HG03066 (cell line): ENCODE data around the gene MAP2.

ENCODE experiments used
- ATAC-seq: cut with Tn5 transposase; IDR thresholded peaks from one replicate; pipeline ENCODE4 v1.9.1; 2021; ENCODE audit warnings: low read depth; ENCODE audit not compliant: unreplicated experiment

MAP2 gene

DNA sequence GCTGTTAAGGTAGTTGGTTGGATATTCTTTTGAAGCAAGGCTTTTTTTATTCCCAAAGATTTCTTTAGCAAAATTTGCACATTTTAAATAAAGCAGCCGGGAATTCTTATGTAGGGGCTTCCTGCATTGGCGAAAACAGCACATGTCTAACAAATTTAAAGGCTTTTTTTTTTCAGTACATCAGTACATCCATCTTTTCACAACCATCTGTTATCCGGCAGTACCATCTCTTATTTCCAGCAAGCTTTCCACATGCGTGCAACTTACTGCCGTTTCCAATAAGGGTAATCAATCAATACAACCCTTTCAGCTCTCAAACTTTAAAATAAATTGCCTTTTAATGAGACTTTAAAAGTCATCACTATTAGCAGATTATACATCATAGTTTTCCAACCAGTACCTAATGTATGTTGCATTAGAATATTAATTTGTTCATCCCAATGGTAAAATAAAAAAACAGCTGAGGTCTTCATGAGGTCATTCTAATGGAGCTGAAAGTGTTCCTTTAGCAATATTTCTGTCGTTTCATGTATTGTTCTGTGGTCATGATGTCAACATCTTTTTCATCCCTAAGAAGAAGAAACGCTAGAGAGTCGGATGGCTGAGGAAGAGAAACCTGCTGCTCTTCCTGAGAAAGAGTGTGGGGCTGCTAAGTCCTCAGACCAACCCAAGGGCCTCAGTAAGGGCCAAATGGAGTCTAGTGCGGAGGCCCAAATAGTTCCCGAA is 266.3 kb downstream of the MAP2 start:
- no peak for ATAC-seq

DNA sequence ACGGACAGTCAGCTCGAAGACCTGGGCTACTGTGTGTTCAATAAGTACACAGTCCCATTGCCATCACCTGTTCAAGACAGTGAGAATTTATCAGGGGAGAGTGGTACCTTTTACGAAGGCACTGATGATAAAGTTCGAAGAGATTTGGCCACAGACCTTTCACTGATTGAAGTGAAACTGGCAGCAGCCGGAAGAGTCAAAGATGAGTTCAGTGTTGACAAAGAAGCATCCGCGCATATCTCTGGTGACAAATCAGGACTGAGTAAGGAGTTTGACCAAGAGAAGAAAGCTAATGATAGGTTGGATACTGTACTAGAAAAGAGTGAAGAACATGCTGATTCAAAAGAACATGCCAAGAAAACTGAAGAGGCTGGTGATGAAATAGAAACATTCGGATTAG is 270.9 kb downstream of the MAP2 start:
- ATAC-seq = no peak

DNA sequence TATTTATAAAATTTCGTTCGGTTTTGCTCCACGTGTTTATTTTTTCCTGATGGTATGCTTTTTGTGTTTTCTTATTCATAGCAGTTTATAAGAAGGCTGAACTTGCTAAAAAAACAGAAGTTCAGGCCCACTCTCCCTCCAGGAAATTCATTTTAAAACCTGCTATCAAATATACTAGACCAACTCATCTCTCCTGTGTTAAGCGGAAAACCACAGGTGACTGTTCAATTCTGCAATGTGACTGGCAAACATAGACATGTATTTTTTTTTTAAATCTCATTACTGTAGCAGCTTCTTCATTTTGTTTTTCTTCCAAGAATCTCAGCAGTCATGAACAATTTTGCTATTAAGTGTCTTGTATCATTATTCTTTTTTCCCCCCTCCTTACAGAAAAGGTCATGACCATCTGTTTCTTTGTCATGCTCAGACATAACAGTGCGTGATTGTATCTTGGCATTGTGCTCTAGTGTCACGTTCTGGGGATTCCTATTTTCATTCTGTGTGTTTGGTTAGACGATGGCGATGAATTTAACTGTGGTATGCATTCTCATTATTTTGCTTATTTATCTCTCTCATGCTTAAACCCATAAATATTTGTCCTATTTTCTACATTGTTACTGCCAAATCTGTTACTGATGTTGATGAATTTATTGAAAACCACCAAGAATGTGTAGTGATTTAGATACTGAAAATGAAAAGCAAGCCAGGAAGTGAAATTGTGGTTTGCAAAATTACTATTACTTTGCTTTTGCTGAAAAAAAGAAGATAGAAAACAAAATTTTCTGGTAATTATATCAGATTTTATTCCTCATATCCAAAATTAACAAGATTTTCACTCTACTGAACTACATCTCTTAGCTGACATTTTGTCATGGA is 273.2 kb downstream of the MAP2 start:
- ATAC-seq = peak; percentile 75

DNA sequence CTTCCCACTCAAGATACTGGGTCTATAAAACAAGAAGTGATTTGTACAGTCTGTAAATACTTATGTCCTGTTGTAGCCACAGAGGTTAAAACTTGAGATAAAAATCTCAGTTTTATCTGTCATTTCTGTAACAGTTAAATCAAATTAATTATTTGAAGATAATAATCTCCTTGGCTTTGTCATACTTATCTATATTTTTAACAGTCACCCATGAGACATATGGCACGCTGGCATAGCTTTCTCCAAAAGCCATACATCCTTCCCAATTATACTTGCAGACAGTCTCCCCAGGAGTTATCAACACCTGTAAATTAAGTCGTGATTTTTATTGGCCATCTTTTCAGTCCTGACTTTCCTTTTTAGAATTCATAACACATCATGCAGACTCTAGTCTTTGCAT is 278.9 kb downstream of the MAP2 start:
- ATAC-seq = no peak

DNA sequence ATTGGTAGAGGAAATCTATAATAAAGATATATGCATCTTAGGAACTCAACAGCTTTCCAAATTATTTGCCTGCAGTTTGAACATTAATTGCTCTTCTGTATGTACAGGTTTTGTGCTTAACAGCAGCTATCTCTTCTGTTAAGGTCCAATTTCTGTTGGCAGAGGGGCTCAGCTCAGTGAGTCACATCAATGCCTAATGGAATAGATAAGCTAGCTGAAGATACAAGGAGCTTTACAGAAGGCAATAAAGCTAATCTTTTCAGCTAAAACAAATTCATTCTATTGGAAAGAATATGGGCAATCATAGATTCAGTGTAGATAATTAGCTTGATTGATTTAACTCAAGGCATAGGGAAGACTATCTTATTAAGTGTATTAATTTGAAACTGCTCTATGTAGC is 289.4 kb downstream of the MAP2 start:
- no peak for ATAC-seq

DNA sequence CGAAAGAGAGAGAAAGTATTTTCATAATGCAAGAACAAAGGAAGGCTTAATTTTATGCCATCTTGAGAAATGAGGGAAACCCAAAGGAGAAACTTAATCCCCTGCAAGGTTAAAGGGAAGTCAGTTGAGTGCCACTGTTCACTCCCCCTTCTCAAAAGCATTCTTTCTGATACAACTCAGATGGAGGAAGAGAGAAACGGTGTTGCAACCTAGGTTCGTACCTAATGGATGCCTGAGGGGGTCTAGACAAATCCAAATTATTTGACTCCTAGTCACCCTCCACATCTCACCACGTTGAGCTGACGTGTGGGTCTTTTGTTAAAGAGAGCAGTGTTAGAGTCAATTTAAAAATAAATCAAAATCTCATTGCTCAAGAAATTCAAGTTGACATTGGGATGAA is 295.2 kb downstream of the MAP2 start:
- ATAC-seq = no peak

DNA sequence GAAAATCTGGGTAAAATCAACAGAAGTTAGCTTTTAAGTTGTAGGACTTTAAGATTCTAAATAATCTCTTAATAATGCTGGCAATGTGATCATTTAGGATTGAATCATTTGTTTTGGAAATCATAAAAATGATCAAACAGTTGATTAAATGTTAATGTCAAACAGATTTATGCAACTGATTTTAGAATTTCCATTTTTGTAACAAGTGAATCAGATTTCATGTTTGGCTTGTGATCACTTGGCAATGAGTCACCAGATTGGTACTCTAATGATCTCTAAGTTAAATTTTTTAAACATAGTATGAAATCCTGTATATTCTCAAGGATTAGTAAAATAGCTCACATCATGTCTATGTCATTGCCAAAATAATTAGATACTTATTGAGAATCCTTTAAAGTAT is 297.6 kb downstream of the MAP2 start:
- ATAC-seq = no peak

DNA sequence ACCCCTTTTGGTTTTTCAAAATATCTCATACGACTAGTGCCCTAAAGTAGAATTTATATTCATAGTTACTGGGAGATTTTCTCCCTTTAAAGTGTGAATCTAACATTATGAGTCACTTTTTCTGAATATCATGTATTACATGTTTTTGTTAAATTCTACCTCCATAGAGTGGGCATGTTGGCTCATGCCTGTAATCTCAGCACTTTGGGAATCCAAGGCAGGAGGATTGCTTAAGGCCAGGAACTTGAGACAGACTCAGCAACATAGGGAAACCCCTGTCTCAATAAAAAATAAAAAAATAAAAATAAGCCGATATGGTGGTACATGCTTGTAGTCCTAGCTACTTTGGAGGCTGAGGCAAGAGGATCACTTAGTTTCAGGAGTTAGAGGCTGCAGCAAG is 302.5 kb downstream of the MAP2 start:
- ATAC-seq = no peak

DNA sequence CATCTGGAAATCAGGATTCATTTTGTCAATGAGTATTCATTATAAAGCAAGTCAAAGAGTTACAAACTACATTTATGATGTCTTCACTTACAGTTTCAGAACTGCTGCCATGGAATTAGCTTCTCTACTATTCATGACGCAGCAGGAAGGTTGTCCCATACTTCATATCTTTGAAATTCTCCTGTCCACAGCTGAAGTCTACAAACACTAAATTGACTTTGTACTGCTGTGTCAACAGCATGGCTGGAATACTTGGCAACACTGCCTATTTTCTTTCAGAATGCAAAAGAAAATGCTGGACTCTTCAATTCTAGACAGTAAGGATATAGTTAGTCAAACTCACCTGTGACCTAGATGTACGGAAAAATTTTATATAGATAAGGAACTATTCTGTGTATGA is 303.2 kb downstream of the MAP2 start:
- no peak for ATAC-seq

DNA sequence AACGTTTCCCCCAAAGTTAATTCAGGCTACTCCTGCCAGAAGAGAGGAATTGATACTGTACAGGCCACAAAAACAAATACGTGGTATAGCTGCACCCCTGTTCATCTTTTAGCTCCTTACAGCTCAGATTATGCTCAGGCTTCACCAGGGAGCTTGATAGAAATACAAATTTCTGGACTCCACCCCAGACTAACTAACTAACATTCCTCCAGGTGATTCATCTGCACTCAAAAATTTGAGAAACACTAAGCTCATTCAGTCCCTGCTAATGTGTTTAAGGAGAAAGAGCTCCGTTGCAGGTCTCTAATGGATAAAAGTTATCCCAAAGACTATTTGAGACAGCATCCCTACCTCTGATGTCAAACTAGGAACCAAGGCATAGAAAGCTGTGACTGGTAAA is 311.0 kb downstream of the MAP2 start:
- no peak for ATAC-seq

DNA sequence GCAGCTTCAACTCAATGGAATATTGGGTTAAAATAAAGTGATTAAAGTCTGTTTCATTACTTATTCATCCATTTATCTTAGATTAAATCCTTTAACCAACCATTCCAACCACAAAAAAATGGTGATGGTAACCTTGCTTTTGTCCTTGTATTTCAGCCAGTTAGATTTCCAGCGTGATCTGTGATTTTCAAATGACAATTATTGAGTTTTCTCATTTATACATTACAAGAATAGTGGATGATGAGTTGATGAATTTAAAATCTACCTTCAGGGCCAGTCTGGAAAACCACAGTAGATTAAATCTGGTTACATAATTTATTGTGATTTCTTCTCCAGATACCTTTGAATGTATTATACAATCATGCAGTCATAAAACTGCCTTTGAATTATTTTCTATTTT is 318.1 kb downstream of the MAP2 start:
- ATAC-seq = no peak

DNA sequence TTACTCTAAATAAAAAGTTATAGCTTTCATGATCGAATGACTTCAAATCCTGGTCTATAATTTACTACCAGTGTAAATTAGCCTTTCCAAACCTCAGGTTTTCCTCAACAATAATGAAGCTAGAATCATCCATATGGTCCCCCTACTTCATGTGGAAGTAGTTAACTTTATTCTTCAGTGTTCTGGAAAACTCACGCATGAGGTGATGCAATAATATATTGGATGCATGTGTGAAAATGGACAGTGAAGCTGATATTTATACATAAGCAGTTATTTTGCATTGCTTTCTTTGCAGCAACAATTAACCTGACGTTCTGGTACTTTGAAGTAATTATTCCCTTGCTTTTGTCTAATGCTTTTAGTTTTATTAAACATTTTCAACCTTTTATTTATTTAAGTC is 329.2 kb downstream of the MAP2 start:
- no peak for ATAC-seq

DNA sequence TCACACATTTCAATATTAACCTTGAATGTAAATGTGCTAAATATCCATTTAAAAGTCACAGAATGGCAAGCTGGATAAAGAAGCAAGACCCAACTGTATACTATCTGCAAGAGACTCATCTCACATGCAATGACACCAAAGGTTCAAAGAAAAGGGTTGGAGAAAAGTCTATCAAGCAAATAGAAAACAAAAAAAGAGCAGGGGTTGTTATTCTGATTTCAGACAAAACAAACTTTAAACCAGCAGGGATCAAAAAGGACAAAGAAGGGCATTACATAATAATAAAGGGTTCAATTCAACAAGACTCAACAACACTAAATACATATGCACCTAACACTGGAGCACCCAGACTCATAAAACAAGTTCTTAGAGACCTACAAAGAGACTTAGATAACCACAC is 333.3 kb downstream of the MAP2 start:
- no peak for ATAC-seq

DNA sequence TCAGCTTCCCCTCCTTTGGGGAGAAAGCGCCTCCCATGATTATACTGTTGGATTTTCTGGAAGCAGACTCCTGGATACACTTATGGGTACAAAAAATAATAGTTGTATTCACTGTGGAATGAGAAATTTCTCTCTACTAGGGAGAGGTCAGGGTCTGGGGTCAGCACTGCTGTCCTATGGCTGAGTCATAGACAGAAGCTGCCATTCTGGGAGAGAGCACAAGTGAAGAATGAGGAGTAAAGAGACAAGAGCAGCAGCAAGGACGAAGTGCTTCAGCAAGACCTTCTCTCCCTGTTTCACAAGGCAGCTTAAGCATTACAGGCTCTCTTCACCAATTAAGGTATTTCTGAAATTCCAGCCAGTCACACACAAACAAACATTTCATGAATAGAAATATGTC is 337.7 kb downstream of the MAP2 start:
- ATAC-seq = no peak

DNA sequence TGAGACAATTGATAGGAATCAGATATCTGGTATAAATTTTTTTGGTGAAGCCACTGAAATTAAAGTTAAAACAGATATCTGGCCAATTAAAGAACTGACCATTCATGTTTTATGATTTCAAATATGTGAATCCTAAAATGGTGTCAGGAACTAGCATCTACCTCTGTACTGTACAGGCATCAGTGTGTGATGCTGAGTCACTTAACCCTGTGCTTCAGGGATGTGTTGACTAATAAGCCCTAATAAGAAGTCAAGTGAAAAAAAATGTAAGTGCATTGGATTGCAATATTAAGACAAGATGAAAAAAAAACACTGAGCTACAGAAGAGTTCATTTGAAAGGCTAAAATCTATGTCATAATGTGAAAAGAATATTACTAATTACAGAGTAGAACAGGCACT is 338.7 kb downstream of the MAP2 start:
- no peak for ATAC-seq

DNA sequence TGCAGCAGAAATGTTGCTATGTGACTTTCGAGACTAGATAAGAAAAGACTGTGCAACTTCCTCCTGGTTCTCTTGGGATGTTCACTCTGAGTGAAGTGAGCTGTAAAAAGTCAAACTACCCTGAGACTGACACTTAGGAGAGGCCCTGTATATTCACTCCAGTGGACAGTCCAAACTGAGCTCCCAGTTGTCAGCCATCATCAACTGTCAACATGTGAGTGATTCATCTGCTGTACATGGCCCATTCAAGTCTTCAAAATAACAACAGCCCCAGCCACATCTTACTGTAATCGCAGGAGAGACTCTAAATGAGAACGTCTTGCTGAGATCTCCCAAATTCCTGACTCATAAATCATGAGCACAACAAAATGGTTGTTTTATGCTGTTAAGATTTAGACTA is 339.3 kb downstream of the MAP2 start:
- no peak for ATAC-seq

DNA sequence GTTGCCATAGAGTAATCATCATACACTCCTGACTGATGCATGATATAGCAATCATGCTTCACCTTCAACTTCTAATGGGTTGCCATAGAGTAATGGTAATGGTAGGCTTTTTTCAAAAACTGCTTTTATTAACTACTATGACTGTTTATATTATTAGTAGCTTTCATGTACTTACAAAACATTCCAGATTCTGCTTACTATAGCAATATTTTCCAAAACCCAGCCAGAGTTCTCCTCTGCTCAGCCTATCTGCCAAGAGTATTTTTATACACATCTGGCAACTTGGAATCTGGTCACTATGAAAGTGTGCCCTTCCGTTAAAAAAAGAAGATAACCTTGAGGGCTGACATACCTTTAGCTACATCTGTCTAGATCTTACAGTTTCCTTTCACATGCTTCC is 342.8 kb downstream of the MAP2 start:
- ATAC-seq = no peak

DNA sequence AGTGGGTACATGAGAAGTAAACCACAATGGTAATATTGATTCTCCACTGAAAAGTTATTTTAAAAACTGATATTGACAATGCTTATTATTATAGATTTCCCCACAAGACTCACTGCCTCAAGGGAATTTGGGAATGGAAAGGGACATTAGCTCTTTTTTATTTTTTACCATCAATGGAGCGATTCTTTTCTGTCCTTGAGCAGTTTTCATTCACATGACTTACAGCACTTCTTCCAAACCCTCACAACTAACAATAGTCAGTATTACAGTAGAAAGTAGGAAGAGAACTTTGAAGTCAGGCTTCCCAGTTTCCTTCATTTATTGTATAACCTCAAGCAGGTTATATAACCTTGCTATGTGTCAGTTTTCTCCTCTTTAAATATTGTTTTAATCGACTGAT is 343.5 kb downstream of the MAP2 start:
- ATAC-seq = no peak

DNA sequence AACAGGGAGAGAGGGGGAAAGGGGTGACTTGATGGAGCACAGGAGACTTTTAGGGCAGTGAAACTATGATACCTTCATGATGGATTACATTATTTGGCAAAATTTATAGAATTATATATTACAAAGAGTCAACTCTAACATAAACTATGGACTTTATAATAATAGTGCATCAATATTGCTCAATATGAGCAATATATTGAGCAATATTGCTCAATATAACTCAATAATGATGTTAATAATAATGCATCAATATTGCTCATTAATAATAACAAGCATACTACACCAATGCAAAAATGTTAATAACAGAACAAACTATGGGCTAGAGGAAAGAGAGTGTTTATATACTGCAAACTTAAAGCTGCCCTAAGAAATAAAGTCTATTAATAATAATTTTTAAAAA is 344.7 kb downstream of the MAP2 start:
- ATAC-seq = no peak

DNA sequence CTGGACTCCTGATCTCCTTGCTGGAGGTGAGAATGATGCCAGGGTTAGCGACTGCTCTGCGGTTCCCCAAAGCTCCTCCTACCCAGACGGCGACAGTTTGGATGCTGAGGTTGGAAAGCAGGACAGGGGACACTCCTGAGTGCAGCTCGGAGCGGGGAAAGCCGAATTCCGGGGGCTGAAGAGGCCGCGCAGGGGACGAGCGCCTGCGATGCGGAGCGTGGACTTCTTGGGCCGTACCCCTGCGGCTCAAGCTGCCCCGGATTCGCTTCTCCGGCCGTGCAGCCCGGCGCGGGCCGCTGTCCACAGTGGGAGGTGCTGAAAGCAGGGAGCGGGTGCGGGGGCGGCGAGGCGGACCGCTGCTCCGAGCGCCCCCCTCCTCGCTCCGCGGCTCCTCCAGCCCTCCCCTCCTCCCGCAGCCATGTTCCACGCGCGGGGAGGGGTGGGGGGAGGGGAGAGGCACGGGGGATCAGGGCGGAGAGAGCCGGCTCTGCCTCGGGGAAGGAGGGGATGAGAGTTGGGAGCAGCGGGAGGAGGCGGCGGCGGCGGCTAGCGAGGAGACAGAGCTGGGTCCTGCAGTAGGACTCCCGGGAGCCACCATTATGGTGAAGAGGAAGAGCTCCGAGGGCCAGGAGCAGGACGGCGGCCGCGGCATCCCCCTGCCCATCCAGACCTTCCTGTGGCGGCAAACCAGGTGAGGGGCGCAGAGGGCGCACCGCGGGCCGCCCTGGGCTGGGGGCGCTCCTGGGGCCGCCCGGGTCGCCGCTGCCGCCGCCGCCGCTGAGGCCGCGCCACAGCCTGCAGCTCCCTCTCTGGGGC is 347.8 kb downstream of the MAP2 start, which contains the start of gene UNC80:
TSS of gene UNC80 (plus strand) at position 359 of the 816 bp plus-strand sequence. CDS start at position 600, 241 bp downstream.
- ATAC-seq = peak; percentile 68

DNA sequence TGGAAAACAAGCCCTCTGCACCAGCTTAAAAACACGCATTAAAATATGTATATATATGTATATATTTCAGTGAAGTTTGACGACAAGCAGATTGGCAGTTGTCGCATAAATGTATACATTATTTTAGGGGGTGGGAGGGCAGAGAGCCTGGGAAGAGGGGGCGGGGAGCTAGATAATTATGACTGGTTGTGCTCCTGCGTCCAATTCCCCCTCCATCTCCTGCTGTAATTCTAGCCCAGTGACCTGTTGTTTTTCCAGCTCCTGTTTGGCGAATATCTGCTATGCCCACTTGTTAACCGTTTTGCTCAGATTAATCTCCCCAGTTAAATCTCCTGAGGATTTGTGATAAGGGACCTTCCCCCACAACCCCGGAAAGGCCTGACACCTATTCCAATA is 348.4 kb downstream of the MAP2 start:
- ATAC-seq = no peak
